ENCODE results near the gene ATXN10.
A peak's percentile ranks its signal among the peaks of the same experiment; 100 is the strongest.

The ATXN10 gene

DNA sequence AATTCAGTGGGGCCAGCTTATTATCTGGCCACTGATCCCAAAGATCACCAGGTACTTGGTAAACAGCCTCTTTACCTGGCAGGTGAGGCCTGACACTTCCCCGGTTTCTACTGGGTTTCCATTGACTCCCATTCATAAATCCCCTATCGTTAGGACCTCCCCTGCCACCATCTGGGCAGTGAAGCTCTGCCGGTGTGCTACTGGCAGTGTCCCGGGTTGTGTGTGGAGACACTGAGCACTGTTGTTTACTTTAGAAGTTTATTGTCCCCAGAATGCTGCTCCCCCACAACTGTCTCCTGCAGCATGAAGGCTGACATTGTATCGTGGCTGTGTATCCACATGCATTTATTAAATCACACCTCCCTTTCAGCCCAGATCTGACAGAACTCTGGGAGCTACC, 162.6 kb downstream of the ATXN10 start:
- H3K36me3 ChIP-seq (ENCODE audit: insufficient read depth, low read length) = peaks cover 35% of the 10 kb centered on the region; the same call in 1 of the 2 replicates
- no peaks in the 10 kb centered on the region for H3K79me2 ChIP-seq (ENCODE audit: insufficient read depth, low read length)
- H3K4me3 ChIP-seq (ENCODE audit: low read depth, low read length, poor library complexity, severe bottlenecking) = no peak overlapping the region
- H3K9ac ChIP-seq (ENCODE audit: low read length) = peak overlapping the region; percentile 2; the same call in 1 of the 2 replicates
- H3K27me3 ChIP-seq (ENCODE audit: insufficient read depth, low read length) = no peaks in the 10 kb centered on the region
- peaks cover 41% of the 10 kb centered on the region for H3K4me1 ChIP-seq (ENCODE audit: insufficient read depth, low read length, severe bottlenecking)
- H3K27ac ChIP-seq (ENCODE audit: low read depth, low read length, poor library complexity, severe bottlenecking) = peak overlapping the region; percentile 57
- H3K9me3 ChIP-seq (ENCODE audit: low read length) = 0 out of 2 replicates have a peak, but pooled peaks cover 7% of the 10 kb centered on the region
- H2AFZ ChIP-seq (ENCODE audit: low read length) = no peak overlapping the region
- TF ChIP-seq, protein P1, sequence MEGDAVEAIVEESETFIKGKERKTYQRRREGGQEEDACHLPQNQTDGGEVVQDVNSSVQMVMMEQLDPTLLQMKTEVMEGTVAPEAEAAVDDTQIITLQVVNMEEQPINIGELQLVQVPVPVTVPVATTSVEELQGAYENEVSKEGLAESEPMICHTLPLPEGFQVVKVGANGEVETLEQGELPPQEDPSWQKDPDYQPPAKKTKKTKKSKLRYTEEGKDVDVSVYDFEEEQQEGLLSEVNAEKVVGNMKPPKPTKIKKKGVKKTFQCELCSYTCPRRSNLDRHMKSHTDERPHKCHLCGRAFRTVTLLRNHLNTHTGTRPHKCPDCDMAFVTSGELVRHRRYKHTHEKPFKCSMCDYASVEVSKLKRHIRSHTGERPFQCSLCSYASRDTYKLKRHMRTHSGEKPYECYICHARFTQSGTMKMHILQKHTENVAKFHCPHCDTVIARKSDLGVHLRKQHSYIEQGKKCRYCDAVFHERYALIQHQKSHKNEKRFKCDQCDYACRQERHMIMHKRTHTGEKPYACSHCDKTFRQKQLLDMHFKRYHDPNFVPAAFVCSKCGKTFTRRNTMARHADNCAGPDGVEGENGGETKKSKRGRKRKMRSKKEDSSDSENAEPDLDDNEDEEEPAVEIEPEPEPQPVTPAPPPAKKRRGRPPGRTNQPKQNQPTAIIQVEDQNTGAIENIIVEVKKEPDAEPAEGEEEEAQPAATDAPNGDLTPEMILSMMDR (IDR thresholded peaks at IDR 0.05; ENCODE audit: low read length) = no peak
- TF ChIP-seq EZH2 (IDR thresholded peaks at IDR 0.05; ENCODE audit: borderline replicate concordance, low read length) = no peak
- H3K4me2 ChIP-seq (ENCODE audit: low read length) = no peak overlapping the region; the same call in 1 of the 2 replicates
- H4K20me1 ChIP-seq (ENCODE audit: insufficient read depth, low read length) = no peaks in the 10 kb centered on the region
- H3F3A ChIP-seq (ENCODE audit: insufficient read depth, low read length) = no peaks in the 10 kb centered on the region
- no peaks in the 10 kb centered on the region for H3K9me2 ChIP-seq (ENCODE audit: low read depth, low read length)

DNA sequence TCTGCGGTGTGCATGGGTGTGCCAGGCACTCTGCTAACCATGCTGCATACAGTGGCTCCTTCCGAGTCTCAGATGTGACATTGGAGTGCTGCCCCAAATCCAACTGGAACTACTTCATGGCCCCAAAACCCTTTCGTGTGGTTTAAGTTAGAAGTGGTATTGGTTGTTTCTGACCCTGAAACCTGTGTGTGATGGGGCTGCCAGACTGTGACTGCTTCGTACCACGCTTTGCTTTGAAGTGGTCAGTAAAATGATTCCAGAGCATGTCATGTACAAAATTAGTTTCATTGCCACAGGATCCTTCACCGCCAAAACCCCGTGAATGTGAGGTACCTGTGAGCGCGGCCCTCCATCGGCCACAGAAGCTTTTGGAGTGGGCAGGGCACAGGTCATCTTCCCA, 163.2 kb downstream of the ATXN10 start:
- Histone ChIP-seq H3F3A (ENCODE audit: insufficient read depth, low read length) (no peaks in the 10 kb centered on the region), H3K27ac (ENCODE audit: low read depth, low read length, poor library complexity, severe bottlenecking) (peak overlapping the region; percentile 57), H3K9me2 (ENCODE audit: low read depth, low read length) (no peaks in the 10 kb centered on the region), H3K4me3 (ENCODE audit: low read depth, low read length, poor library complexity, severe bottlenecking) (no peak overlapping the region), H2AFZ (ENCODE audit: low read length) (no peak overlapping the region), H3K79me2 (ENCODE audit: insufficient read depth, low read length) (no peaks in the 10 kb centered on the region), H3K4me1 (ENCODE audit: insufficient read depth, low read length, severe bottlenecking) (peaks cover 40% of the 10 kb centered on the region), H3K27me3 (ENCODE audit: insufficient read depth, low read length) (no peaks in the 10 kb centered on the region), H3K9me3 (ENCODE audit: low read length) (0 out of 2 replicates have a peak, but pooled peaks cover 3% of the 10 kb centered on the region), H3K4me2 (ENCODE audit: low read length) (no peak overlapping the region; the same call in 1 of the 2 replicates), H3K9ac (ENCODE audit: low read length) (peak overlapping the region; percentile 2; the same call in 1 of the 2 replicates), H4K20me1 (ENCODE audit: insufficient read depth, low read length) (no peaks in the 10 kb centered on the region), H3K36me3 (ENCODE audit: insufficient read depth, low read length) (peaks cover 39% of the 10 kb centered on the region; the same call in 1 of the 2 replicates)
- no peak for TF ChIP-seq EZH2 (IDR thresholded peaks at IDR 0.05; ENCODE audit: borderline replicate concordance, low read length)
- TF ChIP-seq, protein P1 (IDR thresholded peaks at IDR 0.05; ENCODE audit: low read length) = no peak

DNA sequence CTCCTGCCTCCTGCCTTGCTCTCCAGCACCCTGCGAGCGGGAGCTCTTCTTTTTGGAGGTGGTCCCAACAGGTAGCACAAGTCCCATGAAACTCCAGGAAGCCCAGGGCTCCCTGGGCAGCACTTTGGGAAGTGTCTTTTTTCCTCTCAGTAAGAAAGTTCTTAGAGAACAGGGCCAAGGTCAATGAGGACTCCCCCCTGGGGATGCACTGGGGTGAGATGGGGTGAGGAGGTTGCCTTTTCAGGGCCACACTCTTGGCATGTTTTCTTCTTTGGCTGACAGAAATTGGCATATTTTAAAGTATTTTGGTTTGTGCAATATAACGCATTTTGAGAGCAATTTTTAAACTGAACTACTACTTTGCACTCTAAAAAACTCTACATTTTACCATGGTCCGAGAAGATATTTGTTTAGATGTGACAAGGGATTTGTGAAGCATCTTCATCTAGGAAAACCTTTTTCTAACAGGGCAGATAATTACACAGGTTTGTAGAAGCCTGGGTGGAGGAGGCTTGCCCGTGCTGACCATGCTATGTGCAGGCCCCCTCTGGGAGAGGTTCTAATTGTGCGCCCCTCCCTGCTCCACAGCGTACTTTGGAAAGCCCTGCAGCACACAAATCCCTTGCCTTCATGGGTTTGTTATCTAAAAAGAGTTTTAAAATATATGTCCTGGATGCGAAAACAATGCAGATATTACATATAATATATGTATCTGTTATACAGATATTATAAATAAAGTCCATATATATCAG, 165.0 kb downstream of the ATXN10 start:
- Histone ChIP-seq H3F3A (ENCODE audit: insufficient read depth, low read length) (no peaks in the 10 kb centered on the region), H3K36me3 (ENCODE audit: insufficient read depth, low read length) (peaks cover 36% of the 10 kb centered on the region; the same call in 1 of the 2 replicates), H3K9me3 (ENCODE audit: low read length) (no peaks in the 10 kb centered on the region), H3K4me3 (ENCODE audit: low read depth, low read length, poor library complexity, severe bottlenecking) (no peak overlapping the region), H4K20me1 (ENCODE audit: insufficient read depth, low read length) (no peaks in the 10 kb centered on the region), H3K27ac (ENCODE audit: low read depth, low read length, poor library complexity, severe bottlenecking) (no peak overlapping the region), H3K4me1 (ENCODE audit: insufficient read depth, low read length, severe bottlenecking) (peaks cover 22% of the 10 kb centered on the region), H2AFZ (ENCODE audit: low read length) (no peak overlapping the region), H3K9ac (ENCODE audit: low read length) (no peak overlapping the region), H3K79me2 (ENCODE audit: insufficient read depth, low read length) (no peaks in the 10 kb centered on the region), H3K9me2 (ENCODE audit: low read depth, low read length) (no peaks in the 10 kb centered on the region), H3K27me3 (ENCODE audit: insufficient read depth, low read length) (no peaks in the 10 kb centered on the region), H3K4me2 (ENCODE audit: low read length) (no peak overlapping the region)
- TF ChIP-seq, protein P1 (IDR thresholded peaks at IDR 0.05; ENCODE audit: low read length) = no peak
- TF ChIP-seq EZH2 (IDR thresholded peaks at IDR 0.05; ENCODE audit: borderline replicate concordance, low read length) = no peak

Measured in OCI-LY1 (cell line).